ENCODE results near the gene CHD9. TPM values are rescaled to one million over a fixed set of nuclear protein-coding genes. Genes with fewer than 3 reads are reported as not detected.

Gene CHD9
- total RNA-seq, 2 donors from 2014 or later: 38.1 to 58.7 TPM

DNA sequence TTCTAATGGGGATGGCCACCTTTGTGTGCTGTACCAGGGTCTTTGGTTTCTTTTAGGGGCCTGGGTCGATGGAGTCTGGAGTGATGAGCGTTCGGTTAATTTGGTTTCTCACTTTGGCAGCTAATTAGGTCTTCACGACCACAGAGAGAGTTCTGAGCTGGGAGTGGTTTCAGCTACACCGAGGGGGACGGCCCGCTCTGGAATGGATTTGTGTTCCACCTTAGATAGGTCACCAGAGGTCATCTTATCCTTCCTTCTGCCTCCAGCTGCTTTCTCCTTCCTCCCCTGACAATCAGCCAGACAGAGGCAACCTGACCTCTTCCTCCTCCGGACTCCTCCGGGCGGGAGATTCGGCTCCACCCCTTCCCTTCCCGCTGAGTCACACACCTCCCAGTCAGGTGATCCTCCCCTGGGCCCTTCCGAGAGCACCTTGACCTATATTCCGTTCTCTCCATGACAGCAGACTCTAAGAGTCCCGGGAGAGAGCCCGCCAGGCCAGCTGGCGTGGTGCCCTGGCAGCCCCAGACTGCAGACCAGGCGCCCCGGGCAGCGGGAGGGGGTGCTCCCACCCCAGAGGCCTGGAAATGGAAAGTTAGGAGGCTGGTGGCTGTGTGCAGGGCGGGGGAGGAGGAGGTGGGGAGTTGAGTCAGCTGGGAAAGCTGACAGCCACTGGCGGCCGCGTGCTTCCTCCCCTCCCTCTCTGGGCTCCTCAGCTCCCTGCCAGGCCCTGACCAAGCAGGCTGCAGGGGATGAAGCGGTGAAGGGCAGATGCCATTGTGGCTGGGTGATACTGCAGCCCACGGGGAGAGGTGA is 44.7 kb downstream of the CHD9 start:
- intact Hi-C loops (cut with DNase I): no loop called here
- no peak overlapping the region for H3K4me3 ChIP-seq
- H3K36me3 ChIP-seq (replicated peaks in 1 of 2; ENCODE audit: insufficient read depth in 1 of 2, low read depth in 2 of 2): no peaks in the 10 kb centered on the region
- no peaks in the 10 kb centered on the region for H3K27me3 ChIP-seq
- peak in 1 of 7 experiments; percentile 17 for TF ChIP-seq CTCF (IDR thresholded peaks at IDR 0.05)
- TF ChIP-seq POLR2A (IDR thresholded peaks at IDR 0.05): peak; percentile 23 to 81 (median 76)
- 2 to 8% methylated on average over 13 to 26 of the region's 26 CpGs for WGBS, 2 donors
- ATAC-seq (peak; percentile 95), DNase-seq (peak; percentile 95 to 98 (median 98))
- H3K9me3 ChIP-seq: no peaks in the 10 kb centered on the region
- H3K4me1 ChIP-seq: peaks cover 30% of the 10 kb centered on the region
- peak overlapping the region; percentile 89 to 93 (median 92) for H3K27ac ChIP-seq

- ATAC-seq: no peak
- intact Hi-C loops (cut with DNase I): no loop called here
- H3K4me1 ChIP-seq: peaks cover 30% of the 10 kb centered on the region
- WGBS, 2 donors: 56 to 59% methylated on average over 9 of the region's 9 CpGs
- peak in 2 of 7 experiments; percentile 1 to 3 for TF ChIP-seq CTCF (IDR thresholded peaks at IDR 0.05)
- no peak for TF ChIP-seq POLR2A (IDR thresholded peaks at IDR 0.05)
- no peaks in the 10 kb centered on the region for H3K36me3 ChIP-seq (replicated peaks in 1 of 2; ENCODE audit: insufficient read depth in 1 of 2, low read depth in 2 of 2)
- H3K27me3 ChIP-seq: no peaks in the 10 kb centered on the region
- H3K27ac ChIP-seq: peak overlapping the region; percentile 89 to 93 (median 92)
- no peaks in the 10 kb centered on the region for H3K9me3 ChIP-seq
- H3K4me3 ChIP-seq: no peak overlapping the region
- DNase-seq: no peak
These were observed 45.4 kb downstream of the CHD9 start for GRCh38 chr16:53100131-53100748.

DNA sequence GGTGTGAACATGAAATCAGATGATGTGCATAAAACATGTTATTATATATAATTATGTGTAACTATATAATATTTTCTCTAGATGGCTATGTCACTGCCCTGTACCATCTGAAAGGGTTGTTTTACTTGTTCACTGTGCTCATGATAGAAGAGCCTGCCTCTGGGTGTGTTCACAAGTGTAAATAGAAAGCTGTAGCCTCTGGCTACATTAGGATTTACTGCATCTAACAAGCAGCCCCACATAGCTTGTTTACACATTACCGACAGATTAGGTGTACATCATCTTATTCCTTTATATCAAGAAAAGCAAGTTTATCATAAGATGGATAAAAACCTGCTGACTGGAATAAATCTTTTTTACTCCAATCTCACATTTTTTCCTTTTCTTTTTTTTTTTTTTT is 46.1 kb downstream of the CHD9 start:
- H3K27me3 ChIP-seq: no peaks in the 10 kb centered on the region
- peak overlapping the region in 3 of 4 donors; percentile 89 to 93 (median 93) for H3K27ac ChIP-seq
- no peak for DNase-seq
- 84 to 87% methylated on average over 1 of the region's 1 CpG for WGBS, 2 donors
- no peaks in the 10 kb centered on the region for H3K36me3 ChIP-seq (replicated peaks in 1 of 2; ENCODE audit: insufficient read depth in 1 of 2, low read depth in 2 of 2)
- H3K4me1 ChIP-seq: peaks cover 30% of the 10 kb centered on the region
- ATAC-seq: no peak
- no peaks in the 10 kb centered on the region for H3K9me3 ChIP-seq
- no peak overlapping the region for H3K4me3 ChIP-seq
- intact Hi-C loops (cut with DNase I): no loop called here
- TF ChIP-seq POLR2A (IDR thresholded peaks at IDR 0.05): no peak
- TF ChIP-seq CTCF (IDR thresholded peaks at IDR 0.05): no peak

- DNase-seq (no peak), ATAC-seq (no peak)
- Histone ChIP-seq H3K4me3 (no peak overlapping the region), H3K9me3 (no peaks in the 10 kb centered on the region), H3K27me3 (no peaks in the 10 kb centered on the region), H3K36me3 (replicated peaks in 1 of 2; ENCODE audit: insufficient read depth in 1 of 2, low read depth in 2 of 2) (no peaks in the 10 kb centered on the region), H3K27ac (no peak overlapping the region), H3K4me1 (peaks cover 25% of the 10 kb centered on the region)
- TF ChIP-seq POLR2A (IDR thresholded peaks at IDR 0.05): no peak
- no peak for TF ChIP-seq CTCF (IDR thresholded peaks at IDR 0.05)
- WGBS, 2 donors: 61 to 74% methylated on average over 4 of the region's 4 CpGs
- intact Hi-C loops (cut with DNase I): no loop called here
These were observed 49.0 kb downstream of the CHD9 start for GRCh38 chr16:53103811-53104210.
